ENCODE results near the gene RPH3AL.
"Not testable (repeated sequence)": the region's sequence is repeated elsewhere in the genome, so short reads cannot be mapped to it uniquely, and the experiment has no call there.

RPH3AL gene

GRCh38 chr17:259341-259976 is 93.1 kb downstream of the RPH3AL start:
- DNase-seq: no peak

- DNase-seq: no peak
Measured at GRCh38 chr17:258906-259305, 93.7 kb downstream of the RPH3AL start.

GRCh38 chr17:258045-258734 is 94.4 kb downstream of the RPH3AL start:
- no peak for DNase-seq

GRCh38 chr17:253091-253846 is 99.3 kb downstream of the RPH3AL start:
- DNase-seq: no peak

- no peak for DNase-seq
Measured at GRCh38 chr17:252456-252855, 100.2 kb downstream of the RPH3AL start.

- DNase-seq: no peak
Measured at GRCh38 chr17:251531-251930, 101.1 kb downstream of the RPH3AL start.

GRCh38 chr17:250487-251300 is 101.9 kb downstream of the RPH3AL start:
- no peak for DNase-seq

GRCh38 chr17:249236-249993 is 103.2 kb downstream of the RPH3AL start:
- no peak for DNase-seq

- DNase-seq: no peak
Measured at GRCh38 chr17:248337-249235, 104.0 kb downstream of the RPH3AL start.

GRCh38 chr17:247767-248166 is 104.8 kb downstream of the RPH3AL start:
- no peak for DNase-seq

GRCh38 chr17:246851-247421 is 105.7 kb downstream of the RPH3AL start:
- no peak for DNase-seq

GRCh38 chr17:246226-246625 is 106.4 kb downstream of the RPH3AL start:
- DNase-seq: no peak

- DNase-seq: no peak
Measured at GRCh38 chr17:245611-246010, 107.0 kb downstream of the RPH3AL start.

- no peak for DNase-seq
Measured at GRCh38 chr17:245020-245419, 107.6 kb downstream of the RPH3AL start.

GRCh38 chr17:243924-244323 is 108.7 kb downstream of the RPH3AL start:
- DNase-seq: not testable (repeated sequence)

- no peak for DNase-seq
Measured at GRCh38 chr17:238964-239259, 113.7 kb downstream of the RPH3AL start.

- no peak for DNase-seq
Measured at GRCh38 chr17:238071-238963, 114.3 kb downstream of the RPH3AL start.

- DNase-seq: no peak
Measured at GRCh38 chr17:237406-237955, 115.1 kb downstream of the RPH3AL start.

GRCh38 chr17:236641-237405 is 115.8 kb downstream of the RPH3AL start:
- DNase-seq: no peak

All from fibroblast of skin of abdomen (primary cell).